ENCODE measurements around the gene SEC24D. TPM values are rescaled to one million over a fixed set of nuclear protein-coding genes. Genes with fewer than 3 reads are reported as not detected.
A peak's percentile ranks its signal among the peaks of the same experiment; 100 is the strongest.

Gene SEC24D
- total and polyA plus RNA-seq, 2 of the 8 experiments (the other 6 are each of a cell fraction or from before 2014, with no cell fraction given): 28.9 to 91.6 TPM

DNA sequence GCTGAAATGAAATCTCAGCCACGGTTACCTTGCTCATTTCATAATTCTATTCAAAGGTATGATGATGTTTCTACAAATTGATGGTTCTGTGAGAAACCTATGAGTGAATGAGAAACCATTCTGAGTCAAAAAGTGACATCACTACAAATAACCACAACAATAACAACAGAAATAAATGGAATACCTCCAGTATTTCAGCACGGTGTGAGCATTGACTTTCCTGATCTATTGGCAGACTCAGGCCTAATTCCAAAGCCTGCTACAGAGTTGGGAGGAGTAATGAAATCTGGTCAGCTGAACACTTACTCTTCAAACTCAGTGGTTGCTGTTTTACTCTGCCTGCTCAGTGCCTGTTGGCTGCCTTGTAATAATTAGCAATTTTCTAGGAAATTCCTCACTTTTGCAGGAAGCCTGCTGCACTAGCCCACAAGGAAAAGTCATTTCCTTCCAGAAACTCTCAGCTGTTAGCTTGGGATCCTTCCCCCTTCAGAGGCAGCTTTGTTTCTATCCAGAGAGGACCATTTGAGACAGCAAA is 33.9 kb upstream of the SEC24D start:
- Histone ChIP-seq H3K79me2 (ENCODE audit: control insufficient read depth in 1 of 2, insufficient read depth in 2 of 2, low read length in 2 of 2) (no peaks in the 10 kb centered on the region), H4K20me1 (replicated peaks in 1 of 2; ENCODE audit: control insufficient read depth in 1 of 2, insufficient read depth in 2 of 2, low read length in 2 of 2) (no peaks in the 10 kb centered on the region), H3K79me1 (ENCODE audit: low read depth, low read length) (no peaks in the 10 kb centered on the region), H3K4ac (replicated peaks; ENCODE audit: insufficient read length, low read depth, low read length) (no peak overlapping the region), H3K4me2 (ENCODE audit: insufficient read depth in 1 of 2, low read depth in 2 of 2, low read length in 2 of 2) (no peak overlapping the region), H2AFZ (ENCODE audit: low read length) (peak overlapping the region; percentile 91), H3K56ac (replicated peaks; ENCODE audit: insufficient read length, low read depth, low read length) (no peak overlapping the region), H3K14ac (ENCODE audit: insufficient read length) (no peak overlapping the region), H4K8ac (ENCODE audit: extremely low read depth, insufficient read depth, low read length) (no peak overlapping the region), H3K4me1 (replicated peaks in 1 of 4; ENCODE audit: control insufficient read depth in 3 of 4, insufficient read depth in 4 of 4, low read length in 3 of 4) (peaks cover 2 to 10% (median 8%) of the 10 kb centered on the region in 4 experiments; a peak in 6 of 7 replicates), H3K9ac (replicated peaks in 1 of 4; ENCODE audit: extremely low read depth in 1 of 4, low read depth in 3 of 4, low read length in 3 of 4) (no peak overlapping the region), H4K91ac (replicated peaks; ENCODE audit: insufficient read length, low read length) (no peak overlapping the region), H3K23me2 (ENCODE audit: low read depth, low read length) (no peaks in the 10 kb centered on the region), H3K9me3 (ENCODE audit: insufficient read depth in 2 of 2, low read depth in 1 of 2, low read length in 1 of 2) (no peaks in the 10 kb centered on the region), H3K27me3 (replicated peaks in 1 of 4; ENCODE audit: control insufficient read depth in 3 of 4, extremely low read depth in 1 of 4, insufficient read depth in 3 of 4, low read length in 3 of 4) (no peaks in the 10 kb centered on the region), H3K18ac (ENCODE audit: extremely low read depth, low read length) (no peak overlapping the region), H2BK15ac (ENCODE audit: low read length) (no peak overlapping the region), H4K5ac (ENCODE audit: insufficient read length, low read depth, low read length) (no peak overlapping the region), H3K36me3 (ENCODE audit: control insufficient read depth in 2 of 4, insufficient read depth in 4 of 4, low read length in 3 of 4) (no peaks in the 10 kb centered on the region), H3K4me3 (ENCODE audit: extremely low read depth in 1 of 4, insufficient read depth in 2 of 4, low read depth in 3 of 4, low read length in 4 of 4) (no peak overlapping the region), H2BK20ac (ENCODE audit: low read length) (no peak overlapping the region), H3K23ac (ENCODE audit: insufficient read length) (no peak overlapping the region), H3K27ac (ENCODE audit: low read depth, low read length) (no peak overlapping the region), H2BK5ac (ENCODE audit: low read depth, low read length) (no peak overlapping the region), H2BK120ac (replicated peaks; ENCODE audit: low read depth, low read length) (no peak overlapping the region), H2AK5ac (ENCODE audit: low read depth, low read length) (no peak overlapping the region), H2BK12ac (ENCODE audit: low read depth, low read length) (no peak overlapping the region)
- ChIA-PET POLR2A (ENCODE audit: partially characterized antibody) (no interaction called here), CTCF (ENCODE audit: partially characterized antibody) (interaction anchor here (0.9 to 2.4 kb wide), 3 partner anchors 15 to 87 kb away, joined by 3 to 9 read pairs (median 4); no protein-coding TSS in a partner anchor)
- FAIRE-seq (no peak), DNase-seq (ENCODE audit: low read depth in 1 of 2, low spot score in 2 of 2) (no peak)
- 77% methylated on average over 2 of the region's 2 CpGs; no CpG with 5 or more reads in 1 of the 2 experiments for WGBS, 2 experiments (ENCODE audit: extremely low coverage in 1 of 2, insufficient coverage in 1 of 2, insufficient read length in 1 of 2, insufficient replicate concordance in 2 of 2, low coverage in 1 of 2, low lambda C conversion rate in 2 of 2, missing lambda C conversion rate in 1 of 2)
- no peak for TF ChIP-seq BRCA1 (IDR thresholded peaks at IDR 0.05; ENCODE audit: low read depth, low read length)
- no peak for TF ChIP-seq EGR1 (IDR thresholded peaks at IDR 0.05; ENCODE audit: borderline replicate concordance, low read depth, low read length)
- no peak for TF ChIP-seq CTBP2 (IDR thresholded peaks at IDR 0.05; ENCODE audit: borderline replicate concordance, insufficient read depth, insufficient read length, low read length)
- no peak for TF ChIP-seq BCL11A (IDR thresholded peaks at IDR 0.05; ENCODE audit: low read depth in 2 of 2, low read length in 2 of 2)
- no peak for TF ChIP-seq ATF2 (IDR thresholded peaks at IDR 0.05; ENCODE audit: low read length)
- TF ChIP-seq SP4 (IDR thresholded peaks at IDR 0.05; ENCODE audit: low read length): no peak
- TF ChIP-seq JUN (IDR thresholded peaks at IDR 0.05; ENCODE audit: low read depth, low read length): no peak
- no peak for TF ChIP-seq POLR2A (IDR thresholded peaks at IDR 0.05; ENCODE audit: control extremely low read depth in 1 of 2, low read depth in 2 of 2, low read length in 2 of 2)
- TF ChIP-seq NANOG (IDR thresholded peaks at IDR 0.05; ENCODE audit: insufficient read depth, low read depth, low read length, poor library complexity, severe bottlenecking): no peak
- TF ChIP-seq CHD2 (IDR thresholded peaks at IDR 0.05; ENCODE audit: low read length): no peak
- no peak for TF ChIP-seq RXRA (IDR thresholded peaks at IDR 0.05; ENCODE audit: insufficient read depth, low read depth, low read length)
- TF ChIP-seq HDAC6 (IDR thresholded peaks at IDR 0.05; ENCODE audit: low read depth, low read length): no peak
